ENCODE data around the gene JARID2. TPM values are rescaled to one million over a fixed set of nuclear protein-coding genes. Genes with fewer than 3 reads are reported as not detected.

Gene JARID2
- total and polyA plus RNA-seq, 2 of the 8 experiments (the other 6 are each of a cell fraction or from before 2014, with no cell fraction given) = 60.1 to 239 TPM

- CTCF ChIA-PET (ENCODE audit: partially characterized antibody) = interaction anchor here (0.6 to 0.9 kb wide), 2 partner anchors 82 to 1658 kb away, joined by 3 read pairs; no protein-coding TSS in a partner anchor
- DNase-seq (ENCODE audit: low read depth in 1 of 2, low spot score in 2 of 2) = no peak
- H2BK5ac ChIP-seq (ENCODE audit: low read depth, low read length) = no peak overlapping the region
- H3K36me3 ChIP-seq (ENCODE audit: control insufficient read depth in 2 of 4, insufficient read depth in 4 of 4, low read length in 3 of 4) = peaks cover 14 to 65% (median 34%) of the 10 kb centered on the region in 4 experiments
- no peak overlapping the region for H3K14ac ChIP-seq (ENCODE audit: insufficient read length)
- no peak overlapping the region for H3K4ac ChIP-seq (replicated peaks; ENCODE audit: insufficient read length, low read depth, low read length)
- H2AK5ac ChIP-seq (ENCODE audit: low read depth, low read length) = no peak overlapping the region
- H2BK12ac ChIP-seq (ENCODE audit: low read depth, low read length) = no peak overlapping the region
- no peak for FAIRE-seq
- H2BK15ac ChIP-seq (ENCODE audit: low read length) = no peak overlapping the region
- H3K79me1 ChIP-seq (ENCODE audit: low read depth, low read length) = peaks cover 19% of the 10 kb centered on the region
- no peak overlapping the region for H2AFZ ChIP-seq (ENCODE audit: low read length)
- TF ChIP-seq HDAC6 (IDR thresholded peaks at IDR 0.05; ENCODE audit: low read depth, low read length) (no peak), SAP30 (IDR thresholded peaks at IDR 0.05; ENCODE audit: insufficient read depth, insufficient replicate concordance, low read length) (no peak), SIRT6 (IDR thresholded peaks at IDR 0.05; ENCODE audit: low read length) (no peak), SIN3A (conservative IDR thresholded peaks at IDR 0.05 in 1 of 2, IDR thresholded peaks at IDR 0.05 in 1 of 2; ENCODE audit: low read depth in 1 of 2, low read length in 2 of 2) (no peak), RNF2 (IDR thresholded peaks at IDR 0.05; ENCODE audit: borderline replicate concordance, low read depth, low read length, missing control alignments, poor library complexity, severe bottlenecking) (no peak), RBBP5 (IDR thresholded peaks at IDR 0.05; ENCODE audit: borderline replicate concordance, low read depth, low read length) (no peak), CTBP2 (IDR thresholded peaks at IDR 0.05; ENCODE audit: borderline replicate concordance, insufficient read depth, insufficient read length, low read length) (no peak)
- no peak overlapping the region for H3K56ac ChIP-seq (replicated peaks; ENCODE audit: insufficient read length, low read depth, low read length)
- H3K27ac ChIP-seq (ENCODE audit: low read depth, low read length) = no peak overlapping the region
- H4K20me1 ChIP-seq (replicated peaks in 1 of 2; ENCODE audit: control insufficient read depth in 1 of 2, insufficient read depth in 2 of 2, low read length in 2 of 2) = peaks cover 24 to 28% of the 10 kb centered on the region in 2 experiments
- H4K5ac ChIP-seq (ENCODE audit: insufficient read length, low read depth, low read length) = no peak overlapping the region
- H3K23me2 ChIP-seq (ENCODE audit: low read depth, low read length) = no peaks in the 10 kb centered on the region
- WGBS, 2 experiments (ENCODE audit: extremely low coverage in 1 of 2, insufficient coverage in 1 of 2, insufficient read length in 1 of 2, insufficient replicate concordance in 2 of 2, low coverage in 1 of 2, low lambda C conversion rate in 2 of 2, missing lambda C conversion rate in 1 of 2) = 93% methylated on average over 8 of the region's 8 CpGs; no CpG with 5 or more reads in 1 of the 2 experiments
- no peak overlapping the region for H3K4me3 ChIP-seq (ENCODE audit: extremely low read depth in 1 of 4, insufficient read depth in 2 of 4, low read depth in 3 of 4, low read length in 4 of 4)
- H3K4me2 ChIP-seq (ENCODE audit: insufficient read depth in 1 of 2, low read depth in 2 of 2, low read length in 2 of 2) = no peak overlapping the region
- H3K79me2 ChIP-seq (ENCODE audit: control insufficient read depth in 1 of 2, insufficient read depth in 2 of 2, low read length in 2 of 2) = peaks cover 15 to 97% of the 10 kb centered on the region in 2 experiments; a peak in 3 of 4 replicates
- H3K23ac ChIP-seq (ENCODE audit: insufficient read length) = no peak overlapping the region
- H3K18ac ChIP-seq (ENCODE audit: extremely low read depth, low read length) = no peak overlapping the region
- H3K27me3 ChIP-seq (replicated peaks in 1 of 4; ENCODE audit: control insufficient read depth in 3 of 4, extremely low read depth in 1 of 4, insufficient read depth in 3 of 4, low read length in 3 of 4) = no peaks in the 10 kb centered on the region
- H3K4me1 ChIP-seq (replicated peaks in 1 of 4; ENCODE audit: control insufficient read depth in 3 of 4, insufficient read depth in 4 of 4, low read length in 3 of 4) = peaks cover 0 to 4% (median 1%) of the 10 kb centered on the region in 4 experiments; a peak in 5 of 7 replicates
- no peak overlapping the region for H2BK120ac ChIP-seq (replicated peaks; ENCODE audit: low read depth, low read length)
- H2BK20ac ChIP-seq (ENCODE audit: low read length) = no peak overlapping the region
- no peak overlapping the region for H4K91ac ChIP-seq (replicated peaks; ENCODE audit: insufficient read length, low read length)
- POLR2A ChIA-PET (ENCODE audit: partially characterized antibody) = no interaction called here
- no peaks in the 10 kb centered on the region for H3K9me3 ChIP-seq (ENCODE audit: insufficient read depth in 2 of 2, low read depth in 1 of 2, low read length in 1 of 2)
- no peak overlapping the region for H4K8ac ChIP-seq (ENCODE audit: extremely low read depth, insufficient read depth, low read length)
- H3K9ac ChIP-seq (replicated peaks in 1 of 4; ENCODE audit: extremely low read depth in 1 of 4, low read depth in 3 of 4, low read length in 3 of 4) = no peak overlapping the region
Observed at GRCh38 chr6:15470746-15471145, 224.9 kb downstream of the JARID2 start.
